Uterus (tissue), 2 donors: Measurements from ENCODE around the gene INPPL1.

ENCODE experiments used
- CTCF ChIP-seq, 4 experiments: fragments of 200-600 bp in 2 of 4; fragments of 450-650 bp in 2 of 4; sonication (generic) in 2 of 4; IDR thresholded peaks; one replicate each; pipeline ENCODE4 v1.5.1; 2016 to 2019; ENCODE audit warnings: antibody characterized with exemption in 4 of 4, mild to moderate bottlenecking in 2 of 4, moderate library complexity in 1 of 4
- POLR2A ChIP-seq, 2 donors: fragments of 450-650 bp; IDR thresholded peaks; one replicate each; pipeline ENCODE4 v1.6.1; 2016; ENCODE audit warnings: antibody characterized with exemption in 2 of 2, mild to moderate bottlenecking in 1 of 2, moderate library complexity in 1 of 2

DNA sequence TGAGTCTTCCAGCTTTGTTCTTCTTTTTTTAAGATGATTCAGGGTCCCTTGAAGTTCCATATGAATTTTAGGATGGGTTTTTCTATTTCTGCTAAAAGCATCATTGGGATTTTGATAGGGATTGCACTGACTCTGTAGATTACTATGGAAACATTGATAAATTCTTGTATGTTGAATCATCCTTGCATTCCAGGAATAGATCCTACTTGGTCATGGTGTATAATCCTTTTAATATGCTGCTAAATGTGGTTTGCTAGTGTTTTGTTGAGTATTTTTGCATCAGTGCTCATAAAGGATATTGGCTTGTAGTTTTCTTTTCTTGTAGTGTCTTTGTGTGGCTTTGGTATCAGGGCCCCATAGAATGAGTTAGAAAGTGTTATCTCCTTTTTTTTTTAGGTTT lies 54.3 kb downstream of the INPPL1 start:
- no peak for TF ChIP-seq POLR2A (IDR thresholded peaks at IDR 0.05)
- no peak for TF ChIP-seq CTCF (IDR thresholded peaks at IDR 0.05)
